ENCODE data around the gene TSPAN18.

- TF ChIP-seq POLR2A (IDR thresholded peaks at IDR 0.05), result no peak
- TF ChIP-seq CTCF (IDR thresholded peaks at IDR 0.05), result no peak
- no peak for TF ChIP-seq EP300 (IDR thresholded peaks at IDR 0.05)
- no peak for TF ChIP-seq POLR2AphosphoS5 (IDR thresholded peaks at IDR 0.05)
These were observed 156.5 kb downstream of the TSPAN18 start for GRCh38 chr11:44883277-44883676.
